Prostate gland (tissue), 2 donors: Measurements from ENCODE around the gene NCOA6.

Source experiments
- CTCF ChIP-seq, 4 experiments: fragments of 200-600 bp in 2 of 4; fragments of 450-650 bp in 2 of 4; sonication (generic) in 2 of 4; IDR thresholded peaks; 1 replicate in 3 of 4; 2 replicates in 1 of 4; pipeline ENCODE4 v1.5.1; 2016 to 2019; ENCODE audit warnings: antibody characterized with exemption in 4 of 4, mild to moderate bottlenecking in 2 of 4, moderate library complexity in 2 of 4
- POLR2A ChIP-seq: fragments of 450-650 bp; IDR thresholded peaks from one replicate; pipeline ENCODE4 v1.6.1; 2016; ENCODE audit warnings: antibody characterized with exemption, mild to moderate bottlenecking
- POLR2AphosphoS5 ChIP-seq: sonication (generic); formaldehyde crosslinking; IDR thresholded peaks from one replicate; pipeline ENCODE4 v1.6.1; 2017; ENCODE audit warnings: antibody characterized with exemption

- TF ChIP-seq CTCF (IDR thresholded peaks at IDR 0.05): no peak
- TF ChIP-seq POLR2A: no peak
- no peak for TF ChIP-seq POLR2AphosphoS5
Observed at GRCh38 chr20:34669094-34669493, 156.4 kb downstream of the NCOA6 start.
